KBM-7 (cell line): ENCODE results near the gene FAM149A.

Source experiments
- DNase-seq: peaks from one replicate; pipeline ENCODE4 v3.0.0-alpha.2; 2015
- in situ Hi-C: fragments of 300-500 bp; cut with MboI; formaldehyde crosslinking; loops from 2 replicates; pipeline ENCODE4 v1.14.3; 2020; ENCODE audit warnings: low sequenced_read_pairs, low pct_unique_long_range_greater_than_20kb, mixed read lengths

The FAM149A gene

DNA sequence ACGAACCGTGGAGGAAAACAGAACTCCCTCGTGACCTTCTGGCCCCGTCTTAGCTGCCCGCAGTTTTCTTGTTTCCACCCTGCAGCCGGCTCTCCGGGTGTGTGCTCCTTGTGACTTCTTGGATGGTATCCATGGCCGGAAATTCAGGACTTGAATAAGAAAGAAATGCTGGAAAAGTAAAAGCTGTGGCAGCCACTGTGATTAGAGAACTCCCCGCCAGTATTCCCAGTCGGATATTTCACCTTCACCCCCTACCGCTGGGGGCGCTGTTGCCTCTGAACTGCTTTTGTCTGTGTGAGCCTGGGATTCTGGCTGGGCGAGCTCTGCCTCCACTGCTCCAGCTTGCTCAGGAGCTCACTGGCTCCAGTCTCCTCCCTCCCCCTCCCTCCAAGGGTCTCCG is 45.4 kb downstream of the FAM149A start:
- in situ Hi-C loops: no loop called here
- peak; percentile 52 for DNase-seq

DNA sequence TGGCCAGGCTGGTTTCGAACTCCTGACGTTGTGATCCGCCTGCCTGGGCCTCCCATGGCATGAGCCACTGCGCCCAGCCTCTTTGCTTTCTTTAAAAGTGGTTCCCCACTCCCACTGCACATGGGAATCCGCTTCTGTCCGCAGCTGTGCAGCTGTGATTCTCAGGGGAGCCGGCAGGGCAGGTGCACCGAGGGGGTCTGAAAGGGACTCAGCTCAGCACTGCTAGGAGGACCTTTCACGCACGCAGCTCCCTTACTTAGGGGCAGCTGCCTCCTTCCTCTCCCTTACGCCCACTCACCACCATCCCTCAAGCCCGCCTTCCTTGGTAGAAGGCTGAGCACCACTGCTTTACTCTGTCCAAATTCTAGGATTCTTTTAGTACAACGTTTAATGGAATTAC is 46.4 kb downstream of the FAM149A start:
- in situ Hi-C loops: no loop called here
- no peak for DNase-seq

GRCh38 chr4:186151499-186151898 is 47.0 kb downstream of the FAM149A start:
- DNase-seq: no peak
- in situ Hi-C loops: no loop called here

GRCh38 chr4:186158021-186158813 is 53.7 kb downstream of the FAM149A start:
- in situ Hi-C loops: no loop called here
- no peak for DNase-seq

- in situ Hi-C loops: no loop called here
- no peak for DNase-seq
These were observed 54.5 kb downstream of the FAM149A start for GRCh38 chr4:186158966-186159365.

DNA sequence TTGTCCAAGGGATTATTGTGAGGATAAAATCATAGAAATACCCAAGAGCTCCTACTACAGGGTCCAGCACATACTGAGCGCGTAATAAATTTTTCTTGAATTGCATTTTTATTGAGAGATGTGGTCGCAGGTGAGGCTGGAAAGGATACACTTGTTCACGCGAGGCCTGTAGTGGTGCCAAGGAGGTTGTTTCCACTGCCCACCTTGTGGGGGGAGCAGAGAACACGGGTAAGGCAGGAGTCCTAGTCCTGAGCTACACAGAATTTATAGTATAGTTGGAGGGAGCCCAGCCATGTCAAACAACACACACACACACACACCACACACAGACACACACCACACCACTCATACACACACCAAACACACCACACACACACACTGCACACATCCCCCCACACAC is 55.1 kb downstream of the FAM149A start:
- in situ Hi-C loops: no loop called here
- DNase-seq: no peak

- in situ Hi-C loops: no loop called here
These were observed 56.6 kb downstream of the FAM149A start for GRCh38 chr4:186161138-186161537.

GRCh38 chr4:186166852-186167512 is 62.5 kb downstream of the FAM149A start:
- no peak for DNase-seq
- in situ Hi-C loops: no loop called here

More at GRCh38 chr4:186161138-186161537, 56.6 kb downstream of the FAM149A start:
- no peak for DNase-seq

DNA sequence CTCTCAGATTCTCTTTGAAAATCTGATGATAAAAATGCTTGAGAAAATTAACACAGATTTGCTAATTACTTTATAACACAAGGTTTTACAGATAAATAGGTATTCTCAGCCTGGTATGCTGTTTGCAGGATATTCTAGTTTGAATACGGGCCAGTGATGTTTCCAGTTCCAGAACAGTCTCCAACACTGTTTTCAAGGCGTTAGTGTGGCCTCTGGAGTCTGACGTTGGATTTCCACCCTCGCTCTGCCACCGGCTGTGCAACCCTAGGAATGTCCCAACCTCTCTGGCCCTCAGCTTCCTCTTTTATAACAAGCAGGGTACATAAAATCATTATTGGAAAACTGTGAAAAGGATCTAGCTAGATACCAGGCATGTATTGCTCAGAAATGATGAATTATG is 63.1 kb downstream of the FAM149A start:
- no peak for DNase-seq
- in situ Hi-C loops: no loop called here

DNA sequence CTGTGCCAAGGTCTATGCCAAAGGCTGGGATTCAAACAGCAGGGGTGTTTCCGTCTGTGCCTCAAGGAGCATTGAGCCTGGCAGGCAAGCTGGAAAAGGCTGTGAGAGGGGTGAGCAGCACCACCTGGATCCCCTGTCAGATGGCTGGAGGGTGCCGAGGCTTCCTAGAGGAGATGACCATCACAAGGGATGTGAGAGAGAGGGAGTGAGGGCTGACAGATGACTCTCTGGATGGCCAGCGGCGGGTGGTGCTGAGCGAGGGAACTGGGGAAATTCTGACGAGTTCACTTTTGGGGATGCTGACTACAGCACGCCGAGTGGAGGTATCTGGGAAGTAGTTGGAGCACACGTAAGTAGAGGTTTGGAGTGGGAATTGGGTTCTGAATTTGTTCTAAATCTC is 64.2 kb downstream of the FAM149A start:
- in situ Hi-C loops: no loop called here

DNA sequence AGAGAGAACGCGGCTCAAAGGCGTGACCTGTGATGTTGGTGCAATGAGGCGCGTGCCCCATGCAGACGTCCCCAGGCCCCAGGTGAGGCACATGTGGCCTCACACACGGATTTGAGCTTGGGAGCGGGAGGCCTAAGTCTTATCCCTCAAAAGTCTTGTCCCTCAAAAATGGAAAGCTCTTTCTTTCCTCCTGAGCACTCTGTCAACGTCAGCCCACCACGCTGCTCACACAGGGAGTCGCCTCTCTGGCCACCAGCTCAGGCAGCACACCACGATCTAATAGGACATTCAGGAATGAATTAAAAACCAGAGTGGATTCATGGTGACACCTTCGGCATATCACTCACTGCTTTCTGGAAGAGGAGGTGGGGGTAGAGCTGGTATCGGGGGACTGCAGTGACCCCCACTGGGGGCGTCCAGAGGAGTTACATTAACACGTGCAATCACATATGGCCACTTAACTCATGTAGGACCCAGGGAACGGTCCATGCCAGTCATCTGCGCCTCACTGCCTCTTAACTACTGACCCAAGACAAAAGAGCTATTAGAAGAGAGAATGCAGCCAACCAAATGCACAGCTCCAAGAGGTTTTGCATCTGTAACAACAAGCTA is 64.9 kb downstream of the FAM149A start:
- in situ Hi-C loops: no loop called here

More for the DNA sequence above, 64.2 kb downstream of the FAM149A start:
- no peak for DNase-seq

DNA sequence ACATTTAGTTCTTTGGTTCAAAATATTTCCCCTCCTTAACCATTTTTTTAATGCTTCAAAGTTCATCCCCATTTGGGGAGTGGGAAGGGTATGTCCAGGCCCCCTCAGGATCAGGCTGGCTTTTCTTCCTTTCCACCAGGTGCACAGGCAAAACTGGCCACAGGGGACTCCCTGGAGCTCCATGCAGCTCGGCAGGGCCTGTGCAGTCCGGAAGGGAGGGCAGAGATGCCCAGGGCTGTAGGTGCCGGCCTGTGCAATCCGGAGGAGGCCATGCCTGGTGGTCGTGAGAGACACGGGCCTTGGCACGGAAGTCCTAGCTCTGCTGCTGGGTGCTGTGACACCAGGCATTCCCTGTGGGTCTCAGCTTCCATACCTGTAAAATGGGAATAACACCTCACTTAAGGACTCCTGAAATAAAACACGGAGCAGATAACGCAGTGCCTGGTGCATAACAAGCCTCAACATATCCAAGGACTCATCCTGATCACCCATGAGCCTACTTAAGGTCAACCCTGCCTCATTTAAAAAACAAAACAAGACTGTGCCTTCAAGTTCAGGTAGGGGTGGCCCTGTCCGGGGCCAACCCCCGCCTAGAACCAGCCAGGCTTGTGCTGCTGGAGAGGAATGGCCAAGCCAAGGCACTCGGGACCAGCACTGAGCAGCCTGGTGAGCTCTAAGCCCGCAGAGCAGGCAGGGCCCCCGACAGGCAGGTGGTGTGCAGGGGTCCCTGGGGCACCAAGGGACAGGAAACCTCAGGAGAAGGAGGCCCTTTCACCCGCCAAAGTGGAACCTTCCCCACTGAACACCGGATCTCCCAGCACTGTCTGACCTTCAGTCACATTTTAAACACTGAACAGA is 65.7 kb downstream of the FAM149A start:
- in situ Hi-C loops: no loop called here
- DNase-seq: no peak

More for the DNA sequence above, 64.9 kb downstream of the FAM149A start:
- no peak for DNase-seq

DNA sequence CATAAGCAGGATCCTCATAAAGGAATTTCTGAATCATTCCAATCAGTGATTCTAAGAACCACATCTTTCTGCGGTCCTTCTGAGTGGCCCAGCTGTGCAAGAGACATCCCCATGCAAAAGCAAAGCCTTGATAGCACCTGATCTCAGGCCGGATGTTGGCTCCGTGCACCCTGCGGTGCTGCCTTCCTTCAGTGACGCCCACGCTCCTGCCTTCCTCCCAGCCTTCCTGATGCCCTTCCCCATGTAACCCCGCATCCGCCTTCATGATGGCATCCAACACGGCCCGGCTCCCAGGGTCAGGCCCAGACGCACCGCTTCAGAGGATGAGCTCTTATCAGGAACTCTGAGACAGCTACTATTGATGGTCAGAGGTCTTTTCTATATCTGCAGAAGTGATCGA is 66.5 kb downstream of the FAM149A start:
- in situ Hi-C loops: no loop called here
- DNase-seq: no peak

GRCh38 chr4:186172546-186172945 is 68.0 kb downstream of the FAM149A start:
- in situ Hi-C loops: no loop called here
- no peak for DNase-seq

- in situ Hi-C loops: no loop called here
- no peak for DNase-seq
These were observed 83.6 kb downstream of the FAM149A start for GRCh38 chr4:186188107-186188506.

DNA sequence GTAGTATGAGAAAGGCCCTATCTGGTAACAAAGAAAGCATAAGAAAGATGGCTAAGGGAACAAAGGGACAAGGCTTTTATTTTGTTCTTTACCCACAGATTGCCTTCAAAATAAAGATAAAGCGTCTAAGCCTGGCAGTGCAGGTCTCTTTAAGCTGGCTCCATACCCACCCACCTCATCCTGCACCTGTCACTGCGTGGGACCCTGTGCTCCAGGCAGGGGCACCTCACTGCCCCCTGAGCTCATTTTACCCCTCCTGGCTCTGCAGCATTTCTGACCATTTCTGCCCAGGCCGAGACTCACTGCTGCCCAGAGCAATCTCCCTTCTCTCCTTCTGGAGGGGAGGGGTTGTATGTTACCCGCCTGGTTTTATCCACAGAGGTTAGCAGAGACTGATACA is 85.2 kb downstream of the FAM149A start:
- in situ Hi-C loops: no loop called here
- no peak for DNase-seq

- in situ Hi-C loops: no loop called here
- no peak for DNase-seq
These were observed 86.2 kb downstream of the FAM149A start for GRCh38 chr4:186190581-186191199.

DNA sequence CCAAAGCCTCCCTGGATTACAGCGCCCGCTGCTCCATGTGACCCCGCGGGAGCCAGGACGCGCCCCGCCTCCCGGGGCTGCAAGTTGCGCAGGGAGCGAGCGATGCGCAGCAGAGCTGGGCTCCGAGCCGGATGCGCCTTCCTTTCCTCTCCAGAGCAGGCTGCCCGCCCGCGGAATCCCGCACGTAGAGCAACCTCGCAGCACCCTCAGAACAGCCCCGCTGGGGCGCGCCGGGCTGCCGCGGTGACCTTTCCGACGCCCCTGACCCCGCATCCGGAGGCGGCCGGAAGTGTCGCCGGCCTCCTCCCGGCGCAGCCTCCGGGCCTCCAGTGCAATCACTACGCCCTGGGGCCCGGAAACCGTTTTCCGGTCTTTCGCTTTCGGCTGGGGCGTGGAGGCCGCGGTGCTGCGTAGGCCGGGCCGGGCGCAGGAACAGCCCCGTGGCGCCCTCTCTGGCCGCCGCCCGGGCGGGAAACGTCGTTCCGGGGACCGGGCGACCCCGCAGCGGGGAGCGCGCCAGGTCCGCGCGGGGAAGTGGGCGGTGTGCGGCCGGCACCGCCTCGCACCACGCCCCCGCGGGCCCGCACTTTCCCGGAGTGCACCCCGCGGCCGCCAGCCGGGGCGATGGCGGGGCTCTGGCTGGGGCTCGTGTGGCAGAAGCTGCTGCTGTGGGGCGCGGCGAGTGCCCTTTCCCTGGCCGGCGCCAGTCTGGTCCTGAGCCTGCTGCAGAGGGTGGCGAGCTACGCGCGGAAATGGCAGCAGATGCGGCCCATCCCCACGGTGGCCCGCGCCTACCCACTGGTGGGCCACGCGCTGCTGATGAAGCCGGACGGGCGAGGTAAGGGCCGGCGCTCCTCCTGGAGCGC is 86.9 kb downstream of the FAM149A start, which contains the start of gene CYP4V2:
Gene CYP4V2, plus strand, starts transcription at position 368 of the 866 bp plus-strand sequence. Its CDS starts 257 bp downstream, at position 625.
- in situ Hi-C loops: no loop called here
- DNase-seq: peak; percentile 87
